ENCODE data around the gene CAMKMT.

Gene CAMKMT

DNA sequence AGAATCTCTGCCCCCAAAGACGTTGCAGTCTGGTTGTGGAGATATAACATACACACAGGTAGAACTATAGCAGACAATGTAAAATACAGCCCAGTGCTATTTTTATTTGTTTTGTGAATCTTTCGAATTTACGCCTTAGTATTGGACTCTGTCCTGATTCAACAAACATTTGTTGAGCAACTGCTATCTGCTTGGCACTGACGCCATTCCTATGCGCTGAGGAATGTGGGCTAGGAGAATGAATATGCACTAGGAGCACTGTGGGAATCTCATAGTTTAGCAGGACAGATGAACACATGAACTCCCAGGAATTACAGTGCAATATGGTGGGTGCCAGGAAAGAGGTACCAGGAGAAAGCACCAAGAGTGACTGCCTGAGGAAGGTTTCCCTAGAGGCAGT, 398.1 kb downstream of the CAMKMT start:
- in situ Hi-C loops (cut with HindIII; ENCODE audit: low sequenced_read_pairs), result loop anchor here (5.0 kb wide), 1 partner anchor 48 kb away; no protein-coding TSS in a partner anchor

DNA sequence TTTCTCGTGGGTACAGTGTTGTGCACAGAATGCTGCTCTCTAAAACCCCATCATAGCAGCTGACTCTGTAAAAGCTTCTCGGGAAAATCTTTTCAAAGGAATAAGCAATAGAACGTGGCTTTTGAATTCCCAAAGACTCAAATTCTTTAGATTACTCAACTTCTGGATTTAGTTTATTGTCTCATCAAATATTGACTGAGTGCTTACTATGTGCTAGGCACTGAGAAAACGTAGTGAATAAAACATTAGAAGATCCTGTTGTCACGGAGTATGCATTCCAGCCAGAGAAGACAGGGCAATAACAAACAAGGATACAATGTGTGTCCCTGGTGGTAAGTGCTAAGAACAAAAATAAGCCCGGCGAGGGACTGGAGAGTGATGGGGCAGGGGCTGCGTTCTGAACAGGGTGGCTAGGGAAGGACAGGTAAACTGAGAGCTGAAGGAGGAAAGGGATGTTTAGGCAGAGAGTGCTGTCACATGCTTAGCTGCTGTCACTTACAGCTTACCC, 401.6 kb downstream of the CAMKMT start:
- in situ Hi-C loops (cut with HindIII; ENCODE audit: low sequenced_read_pairs), result loop anchor here (5.0 kb wide), 1 partner anchor 51 kb away; no protein-coding TSS in a partner anchor

DNA sequence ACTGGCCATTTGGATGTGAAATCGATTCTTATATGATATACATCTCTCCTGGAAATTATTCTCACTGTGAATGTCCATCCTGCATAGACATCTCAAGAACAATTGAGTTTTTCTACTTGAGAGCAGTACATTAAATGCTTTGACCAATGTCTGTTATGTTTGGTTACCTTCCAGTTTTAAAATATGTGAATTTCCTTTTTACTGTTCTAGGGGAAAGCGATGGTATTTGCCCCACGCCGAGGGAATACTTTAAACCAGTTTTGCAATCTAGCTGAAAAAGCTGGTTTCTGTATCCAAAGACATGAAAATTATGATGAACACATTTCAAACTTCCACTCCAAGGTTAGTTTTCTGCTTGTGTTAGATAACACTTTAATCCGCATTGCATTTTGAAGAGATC, 404.5 kb downstream of the CAMKMT start:
- in situ Hi-C loops (cut with HindIII; ENCODE audit: low sequenced_read_pairs), result no loop called here

DNA sequence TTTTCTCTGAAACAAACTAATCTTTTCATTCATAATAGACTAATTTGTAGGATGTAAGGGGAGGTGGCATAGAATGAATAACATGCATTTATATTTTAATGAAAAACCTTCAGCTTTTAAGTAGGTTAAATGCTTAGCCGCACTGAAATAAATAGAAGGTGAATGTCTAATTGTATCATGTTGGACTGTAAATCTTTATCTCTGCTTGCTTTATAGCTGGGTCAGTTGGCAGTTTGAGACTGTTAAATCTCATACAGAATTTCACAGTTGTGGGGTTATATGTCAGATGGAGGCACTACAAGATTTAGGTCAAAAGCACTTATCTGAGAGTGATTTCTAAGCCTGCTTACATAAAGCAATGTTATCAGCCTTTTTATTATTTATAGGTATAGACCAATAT, 405.0 kb downstream of the CAMKMT start:
- in situ Hi-C loops (cut with HindIII; ENCODE audit: low sequenced_read_pairs), result no loop called here

DNA sequence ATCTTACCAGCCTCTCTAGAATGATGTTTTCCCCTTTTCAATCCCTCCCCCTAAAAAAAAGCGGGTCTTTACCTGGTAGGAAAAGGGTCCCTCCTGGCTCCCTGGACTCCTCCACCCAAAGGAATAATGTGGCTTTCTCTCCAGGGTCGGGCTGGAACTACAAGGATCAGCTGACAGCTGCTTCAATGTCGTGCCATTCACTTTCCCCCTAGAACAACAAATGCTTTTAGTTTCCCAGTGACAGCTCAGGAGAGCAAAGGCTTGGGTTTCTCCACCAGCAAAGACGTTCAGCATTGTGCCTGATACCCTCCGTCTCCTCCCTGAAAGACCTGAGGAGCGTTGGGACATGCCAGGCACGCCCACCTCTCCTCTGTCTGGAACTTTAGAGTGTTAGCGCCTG, 405.9 kb downstream of the CAMKMT start:
- in situ Hi-C loops (cut with HindIII; ENCODE audit: low sequenced_read_pairs), result no loop called here

DNA sequence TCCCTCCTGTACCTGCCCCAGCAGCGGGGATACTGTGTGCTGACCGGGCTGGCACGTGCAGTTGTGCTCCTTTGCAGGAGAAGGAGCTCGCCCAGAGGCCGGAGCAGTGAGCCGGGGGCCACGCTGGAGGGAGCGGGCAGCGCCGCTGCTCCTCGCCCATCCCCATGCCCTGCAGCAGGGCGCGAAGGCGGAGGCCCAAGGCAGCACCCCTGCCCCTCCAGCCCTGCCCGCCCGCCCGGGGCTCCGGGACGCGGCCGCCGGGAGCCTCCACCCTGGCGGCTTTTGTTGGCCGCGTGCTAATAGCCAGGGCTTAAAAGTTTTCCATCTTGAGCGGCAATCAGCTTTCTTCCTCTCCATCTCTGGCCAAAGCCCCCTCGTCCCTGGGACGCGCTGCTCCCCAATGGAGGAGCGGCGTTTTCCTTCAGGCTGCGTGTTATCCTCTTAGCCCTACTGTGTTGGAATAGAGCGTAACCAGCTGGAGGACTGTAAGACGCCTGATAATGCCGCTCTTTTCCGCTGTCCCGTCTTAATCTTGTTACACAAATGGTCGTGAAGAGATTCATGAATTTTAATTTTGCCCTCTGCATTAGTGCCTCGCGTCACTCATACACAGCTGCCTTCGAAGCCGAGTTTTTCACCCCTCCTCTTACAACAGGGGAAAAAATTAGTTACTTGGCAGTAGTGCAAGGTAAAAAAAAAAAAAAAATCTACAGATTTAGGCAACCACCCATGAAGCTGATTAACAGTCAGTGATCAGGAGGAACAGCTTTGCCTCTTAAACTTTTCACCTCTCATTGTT, 406.9 kb downstream of the CAMKMT start:
- in situ Hi-C loops (cut with HindIII; ENCODE audit: low sequenced_read_pairs), result no loop called here

DNA sequence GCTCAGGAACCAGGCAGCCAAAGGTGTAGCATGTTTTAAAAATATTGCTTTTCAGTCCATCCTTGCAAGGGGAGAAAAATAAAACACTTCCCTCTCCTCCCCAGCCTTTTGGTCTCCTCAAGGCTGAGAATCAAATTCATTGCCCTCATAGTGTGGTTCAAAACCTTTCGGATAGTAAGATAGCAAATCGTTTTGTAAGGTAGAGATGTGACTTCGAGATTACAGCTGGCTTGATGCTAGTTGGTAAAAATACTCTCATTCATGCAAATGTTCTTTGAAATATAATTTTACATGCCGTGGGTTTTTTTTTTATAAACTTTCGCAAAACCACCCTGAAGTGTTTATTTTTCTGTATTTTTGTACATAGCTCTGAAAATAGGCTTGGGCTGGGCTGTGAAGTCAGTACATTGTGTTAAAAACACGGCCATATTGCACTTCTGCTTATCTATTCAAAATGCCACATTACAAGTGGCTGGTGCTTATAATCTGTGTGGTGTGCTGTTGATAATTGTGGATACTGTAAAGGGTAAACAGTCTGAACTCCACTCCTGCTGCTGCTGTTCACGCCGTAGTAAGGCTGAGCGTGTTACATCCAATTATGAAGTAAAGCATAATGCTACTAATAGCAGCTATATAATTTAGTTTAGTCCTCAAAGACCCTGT, 407.7 kb downstream of the CAMKMT start:
- in situ Hi-C loops (cut with HindIII; ENCODE audit: low sequenced_read_pairs), result loop anchor here (5.0 kb wide), 1 partner anchor 53 kb away; no protein-coding TSS in a partner anchor

DNA sequence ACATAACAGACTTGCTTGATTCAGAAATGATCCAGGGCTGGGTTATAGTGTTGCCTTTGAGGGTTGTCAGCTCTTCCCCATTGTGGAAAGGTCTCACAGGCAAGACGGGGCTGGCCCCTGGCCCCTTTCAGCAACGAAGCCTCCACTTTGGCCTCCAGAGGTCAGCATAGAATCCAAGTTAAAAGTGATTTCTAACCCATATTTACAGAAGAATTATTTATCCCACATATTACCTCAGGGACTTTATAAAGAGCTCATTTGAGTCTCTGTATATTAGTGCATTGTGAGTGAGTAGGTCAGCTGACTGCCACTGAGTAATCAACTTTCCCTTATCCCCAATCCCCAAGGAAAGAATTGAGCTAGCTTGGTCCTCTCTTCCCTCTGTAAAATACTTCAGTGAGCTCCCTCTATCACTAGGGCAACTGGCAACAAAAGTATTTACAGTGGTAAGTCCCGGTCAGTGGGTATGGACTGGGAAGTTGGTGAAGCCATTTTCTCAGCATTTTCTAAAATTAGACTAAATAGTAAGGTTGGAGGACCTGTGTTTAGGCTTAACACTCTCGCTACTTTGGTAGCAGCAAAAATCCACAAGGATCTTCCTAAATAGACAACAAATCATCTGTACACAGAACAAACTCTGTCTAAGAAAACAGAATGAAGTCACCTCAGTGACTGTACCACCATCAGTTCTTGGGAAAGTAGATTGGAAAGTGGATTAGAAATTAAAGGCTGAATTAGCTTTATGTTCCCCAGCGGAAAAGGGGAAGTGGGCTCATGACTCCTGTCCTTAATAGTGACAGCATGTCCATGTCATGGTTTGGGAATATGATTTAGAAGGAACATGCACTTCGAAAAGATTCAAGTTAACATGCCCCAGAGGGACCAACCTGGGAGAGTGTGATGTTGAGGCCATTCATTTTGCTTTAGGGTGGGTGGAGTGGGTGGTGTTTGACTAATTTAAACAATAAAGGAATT, 408.8 kb downstream of the CAMKMT start:
- in situ Hi-C loops (cut with HindIII; ENCODE audit: low sequenced_read_pairs), result loop anchor here (5.0 kb wide), 1 partner anchor 52 kb away; no protein-coding TSS in a partner anchor

DNA sequence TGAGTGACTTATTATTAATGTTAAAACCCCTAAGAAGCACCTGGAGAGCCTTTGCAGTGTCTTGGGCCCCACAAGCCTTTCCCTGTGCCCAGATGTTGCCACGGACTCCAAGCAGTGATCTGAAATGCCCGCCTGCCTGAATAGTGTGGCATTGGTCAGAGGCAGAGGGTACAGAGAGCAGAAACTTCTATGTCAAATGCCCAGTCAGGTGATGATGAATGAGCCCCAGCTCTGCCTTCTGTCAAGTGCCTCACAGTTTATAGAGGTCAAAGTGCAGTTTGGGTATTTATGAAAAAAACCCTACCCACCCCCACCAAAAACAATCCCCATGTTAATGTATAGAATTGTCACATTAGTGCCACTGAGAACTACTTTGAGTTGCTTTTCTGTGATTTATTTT, 409.8 kb downstream of the CAMKMT start:
- in situ Hi-C loops (cut with HindIII; ENCODE audit: low sequenced_read_pairs), result loop anchor here (5.0 kb wide), 1 partner anchor 51 kb away; no protein-coding TSS in a partner anchor

DNA sequence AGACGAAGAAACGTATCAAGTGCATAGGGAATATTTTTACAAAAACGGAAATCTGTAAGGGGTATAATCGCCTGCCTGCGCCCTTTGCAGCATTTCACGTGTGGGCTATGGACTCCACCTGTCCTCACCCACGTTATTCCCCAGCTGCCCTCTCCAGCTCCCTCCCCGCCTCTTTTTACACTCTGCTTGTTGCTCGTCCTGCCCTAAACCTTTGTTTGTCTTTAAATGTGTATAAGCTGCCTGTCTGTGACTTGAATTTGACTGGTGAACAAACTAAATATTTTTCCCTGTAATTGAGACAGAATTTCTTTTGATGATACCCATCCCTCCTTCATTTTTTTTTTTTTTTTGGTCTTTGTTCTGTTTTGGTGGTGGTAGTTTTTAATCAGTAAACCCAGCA, 410.4 kb downstream of the CAMKMT start:
- in situ Hi-C loops (cut with HindIII; ENCODE audit: low sequenced_read_pairs), result loop anchor here (5.0 kb wide), 1 partner anchor 50 kb away; no protein-coding TSS in a partner anchor

DNA sequence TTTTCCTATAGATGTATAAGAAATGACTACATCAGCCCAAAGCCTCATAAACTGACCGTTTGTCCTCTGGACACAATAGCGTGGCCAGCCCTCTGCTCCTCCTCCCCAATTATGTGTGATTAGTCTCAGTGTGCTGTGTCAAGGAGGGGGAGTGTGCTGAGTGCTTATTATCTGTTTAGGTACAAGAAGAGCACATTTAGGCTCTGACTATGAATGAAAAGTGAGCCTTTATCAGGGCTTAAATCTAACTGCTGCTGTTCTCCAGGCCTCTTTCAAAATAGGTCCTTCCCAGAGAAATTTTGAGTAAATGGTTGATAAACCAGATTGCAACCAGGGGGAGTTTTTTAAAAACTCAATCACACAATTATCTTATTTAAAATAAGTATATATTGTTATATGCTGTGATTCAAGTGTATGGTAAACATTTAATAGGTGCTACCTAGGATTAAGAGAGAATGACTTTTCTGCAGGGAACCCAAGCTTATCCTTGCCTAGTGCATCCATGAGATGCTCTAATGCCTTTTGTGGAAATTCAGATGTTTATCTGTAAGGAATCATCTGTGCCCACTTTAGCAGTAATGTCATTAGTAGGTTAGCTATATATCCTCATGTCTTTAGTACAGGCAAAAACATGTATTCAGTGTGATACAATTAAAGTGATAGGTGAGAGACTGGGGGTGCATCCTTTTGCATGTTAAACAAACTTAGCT, 411.1 kb downstream of the CAMKMT start:
- in situ Hi-C loops (cut with HindIII; ENCODE audit: low sequenced_read_pairs), result loop anchor here (5.0 kb wide), 1 partner anchor 49 kb away; no protein-coding TSS in a partner anchor

DNA sequence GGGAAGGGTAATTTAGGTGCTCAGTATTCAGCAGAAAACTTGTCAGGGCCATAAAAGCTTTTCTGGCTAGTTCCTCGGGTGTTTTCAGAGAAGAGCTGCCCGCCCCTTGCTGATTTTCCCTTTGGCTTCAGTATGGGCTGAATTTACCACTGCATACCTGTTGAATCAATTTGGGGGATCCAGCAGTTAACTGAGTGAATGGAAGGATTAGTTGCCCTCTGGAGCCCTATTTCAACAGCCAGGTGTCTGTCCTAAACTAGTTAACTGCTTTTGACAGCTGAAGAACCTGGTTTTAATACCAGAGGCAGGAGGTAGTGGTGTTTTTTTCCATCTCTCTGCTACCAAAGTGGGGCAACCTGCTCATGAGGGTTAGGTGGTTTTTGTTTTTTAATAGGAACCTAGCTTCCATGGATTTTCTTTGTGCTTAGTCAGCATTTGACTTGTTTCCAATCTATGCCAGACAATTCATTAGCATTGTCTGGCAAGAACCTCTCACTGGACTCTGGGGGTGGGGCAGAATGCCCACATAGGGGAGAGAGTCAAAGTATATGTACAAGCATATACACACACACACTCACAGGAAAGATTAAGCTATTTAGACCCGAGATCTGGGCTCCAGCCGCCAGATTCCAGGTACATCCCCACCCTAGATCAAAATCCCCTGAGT, 413.2 kb downstream of the CAMKMT start:
- in situ Hi-C loops (cut with HindIII; ENCODE audit: low sequenced_read_pairs), result loop anchor here (5.0 kb wide), 1 partner anchor 47 kb away; no protein-coding TSS in a partner anchor

DNA sequence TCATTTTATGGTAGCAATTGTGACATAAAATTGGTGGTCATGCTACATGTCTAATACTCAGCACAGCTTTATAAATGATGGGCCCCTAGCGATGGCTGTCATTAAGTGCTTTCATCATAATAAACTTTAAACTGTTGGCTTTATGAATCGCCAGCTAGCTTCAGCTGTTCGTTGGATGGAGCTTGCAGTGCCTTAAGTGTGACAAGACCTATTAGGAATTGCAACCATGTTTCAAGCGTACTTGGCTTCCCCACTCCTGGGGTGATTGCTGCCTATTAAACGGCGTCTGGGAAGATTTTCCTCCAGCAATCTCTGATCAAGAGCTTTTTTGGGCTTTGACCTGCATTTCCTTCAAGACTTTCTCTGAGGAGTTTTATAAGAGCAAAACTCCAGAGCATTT, 415.3 kb downstream of the CAMKMT start:
- in situ Hi-C loops (cut with HindIII; ENCODE audit: low sequenced_read_pairs), result no loop called here

DNA sequence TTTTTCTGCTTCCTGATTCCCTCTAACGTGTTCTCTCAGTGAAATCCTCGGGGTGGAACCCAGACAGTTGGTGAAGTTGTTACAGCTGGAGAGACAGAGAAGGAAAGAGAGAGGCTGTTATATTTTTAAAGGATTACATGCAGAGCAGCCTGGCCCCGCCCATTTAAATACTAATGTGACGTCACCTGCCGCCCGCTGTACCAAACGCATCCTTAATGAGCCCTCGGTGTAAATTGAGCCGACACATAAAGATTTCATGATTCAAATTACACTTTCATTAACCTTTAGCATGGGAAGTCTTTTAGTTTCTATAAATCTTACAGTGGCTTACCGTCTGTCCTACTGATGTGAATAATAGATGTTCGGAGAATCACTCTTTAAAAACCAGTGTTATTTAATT, 415.8 kb downstream of the CAMKMT start:
- in situ Hi-C loops (cut with HindIII; ENCODE audit: low sequenced_read_pairs), result no loop called here

DNA sequence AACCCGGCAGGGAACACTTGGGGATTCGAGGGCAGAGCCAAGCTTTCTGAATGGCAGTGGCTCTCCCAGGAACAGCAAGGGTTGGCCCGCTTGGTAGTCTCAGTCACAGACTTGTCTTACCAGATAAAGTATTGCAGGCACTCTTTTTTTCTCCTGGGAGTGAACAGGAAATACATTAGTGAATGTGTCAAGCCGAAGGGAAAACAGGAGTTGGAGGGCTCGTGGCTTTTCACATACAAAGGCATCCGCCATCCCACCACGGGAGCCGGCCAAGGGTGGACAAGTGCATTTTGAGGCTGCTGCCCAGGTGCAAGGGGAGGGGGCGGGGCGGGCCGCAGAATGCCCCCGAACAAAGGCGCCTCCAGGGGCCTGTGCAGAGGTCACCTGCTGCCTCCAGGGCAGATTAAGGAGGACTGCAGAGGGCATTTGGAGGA, 416.5 kb downstream of the CAMKMT start:
- in situ Hi-C loops (cut with HindIII; ENCODE audit: low sequenced_read_pairs), result no loop called here

DNA sequence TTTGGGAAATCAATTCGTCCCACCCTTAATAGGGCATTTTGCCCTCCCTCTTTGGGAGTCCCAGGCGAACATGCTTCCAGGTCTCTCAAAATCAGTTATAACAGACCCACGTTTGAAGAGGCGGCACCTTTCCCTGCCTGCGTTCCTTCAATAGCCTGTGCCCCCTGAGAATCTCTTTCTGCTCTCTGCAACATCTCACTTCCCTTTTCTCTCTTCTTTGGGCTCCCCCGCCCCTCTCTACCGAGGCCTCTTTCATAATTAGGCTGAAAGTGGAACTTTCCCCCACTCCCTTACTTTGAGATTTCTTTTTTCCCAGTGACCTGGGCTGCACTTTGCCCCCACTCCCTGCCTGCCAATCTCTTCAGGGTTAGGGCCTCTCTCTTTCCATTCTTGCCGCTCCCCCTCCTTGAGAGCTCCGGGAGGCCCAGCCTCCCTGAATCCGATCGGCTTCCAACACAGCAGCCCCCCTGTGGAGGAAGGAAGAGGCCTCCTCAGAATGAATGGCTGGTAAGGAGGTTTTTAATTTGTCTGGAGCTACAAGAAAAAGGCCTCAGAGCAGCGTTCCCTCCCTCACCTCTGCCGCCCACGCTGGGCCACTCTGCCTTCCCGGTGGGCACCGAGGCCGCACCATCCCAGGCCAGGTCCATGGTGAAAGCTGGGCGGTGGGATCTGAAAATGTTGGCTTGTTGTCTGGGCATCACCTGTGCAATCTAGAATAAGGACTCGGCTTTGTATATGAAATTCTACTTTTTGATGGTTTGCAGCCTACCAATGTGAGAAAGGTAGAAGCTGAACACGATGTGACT, 417.1 kb downstream of the CAMKMT start:
- in situ Hi-C loops (cut with HindIII; ENCODE audit: low sequenced_read_pairs), result no loop called here

DNA sequence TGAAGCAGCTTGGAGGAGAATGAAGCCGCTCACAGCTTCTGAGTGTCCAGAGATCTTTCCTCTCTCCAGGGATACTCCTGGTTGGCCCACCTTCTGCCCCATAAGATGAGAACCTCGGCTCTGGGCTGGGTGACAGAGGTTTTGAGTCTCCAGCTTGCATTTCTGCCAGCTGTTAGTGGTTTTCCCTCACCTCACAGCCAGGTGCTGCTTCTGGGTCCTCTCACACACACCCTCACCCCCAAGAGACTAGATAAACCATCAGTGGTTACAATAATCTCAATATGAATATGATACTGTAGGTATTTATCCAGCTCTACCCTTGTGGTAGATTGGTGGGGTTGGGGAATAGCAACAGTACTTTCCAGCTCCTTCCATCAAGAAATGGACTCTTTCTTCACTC, 418.0 kb downstream of the CAMKMT start:
- in situ Hi-C loops (cut with HindIII; ENCODE audit: low sequenced_read_pairs), result no loop called here

DNA sequence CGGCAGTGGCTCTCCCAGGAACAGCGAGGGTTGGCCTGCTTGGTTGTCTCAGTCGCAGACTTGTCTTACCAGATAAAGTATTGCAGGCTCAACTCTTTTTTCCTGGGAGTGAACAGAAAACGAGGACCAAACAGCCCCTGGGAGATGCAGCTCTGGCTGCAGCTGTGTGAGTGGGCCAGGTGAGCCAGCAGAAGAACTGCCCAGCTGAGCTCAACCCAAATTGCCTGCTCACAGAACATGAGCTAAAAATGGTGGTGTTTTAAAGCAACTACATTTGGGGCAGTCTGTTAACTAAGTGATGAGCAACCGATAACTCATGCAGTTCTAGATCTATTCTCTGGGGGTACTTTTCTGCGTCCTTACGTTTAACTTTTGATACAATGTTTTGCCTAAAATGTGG, 418.7 kb downstream of the CAMKMT start:
- in situ Hi-C loops (cut with HindIII; ENCODE audit: low sequenced_read_pairs), result no loop called here

DNA sequence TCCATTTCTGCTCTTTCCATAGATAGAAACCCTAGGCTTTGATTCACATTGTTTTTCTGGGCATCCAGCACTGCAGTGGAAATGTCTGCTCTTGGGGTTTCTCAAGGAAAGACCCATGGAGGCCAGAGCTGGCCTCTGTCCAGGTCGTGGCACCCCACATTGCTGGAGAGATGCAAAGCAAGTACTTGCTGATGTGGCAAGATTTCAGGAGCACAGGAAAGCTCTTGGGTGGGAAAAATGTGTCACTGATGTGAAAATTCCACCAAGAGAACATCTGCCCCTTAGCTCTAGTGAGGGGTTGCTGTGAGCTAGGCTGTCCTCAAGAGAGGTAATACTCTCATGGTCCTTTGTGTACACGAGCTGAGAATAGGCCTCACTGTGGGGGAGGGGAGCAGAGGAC, 423.7 kb downstream of the CAMKMT start:
- in situ Hi-C loops (cut with HindIII; ENCODE audit: low sequenced_read_pairs), result no loop called here
